ENCODE results near the gene FAM222B.

Gene FAM222B

GRCh38 chr17:28710861-28711722 lies 131.5 kb downstream of the FAM222B start:
- DNase-seq: peak; percentile 100

DNA sequence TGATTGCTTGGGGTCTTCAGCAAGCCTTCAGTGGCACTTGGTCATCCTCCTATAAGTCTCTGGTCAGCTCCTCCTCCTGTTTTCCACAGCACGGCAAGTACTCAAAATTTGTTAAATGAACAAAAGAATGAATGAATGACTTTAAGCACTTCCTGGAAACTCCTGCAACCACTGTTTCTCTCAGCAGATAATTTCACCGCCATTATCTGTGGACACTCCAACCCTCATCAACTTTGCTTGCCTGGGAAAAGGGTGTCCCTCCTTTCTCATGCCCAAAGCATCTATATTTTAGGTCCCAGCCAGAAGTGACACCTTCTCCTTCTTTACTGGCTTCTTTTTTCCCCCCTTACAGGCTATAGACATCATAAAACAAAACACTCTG lies 135.3 kb downstream of the FAM222B start:
- DNase-seq: peak; percentile 11

- DNase-seq: peak; percentile 41
Observed at GRCh38 chr17:28706471-28707338, 135.9 kb downstream of the FAM222B start.

Data from 8988T (cell line).